HG02981 (cell line): ENCODE measurements around the gene SEZ6L2.

ENCODE experiments used
- ATAC-seq: cut with Tn5 transposase; IDR thresholded peaks from one replicate; pipeline ENCODE4 v1.9.1; 2021; ENCODE audit warnings: mild to moderate bottlenecking, moderate library complexity; ENCODE audit not compliant: unreplicated experiment

The SEZ6L2 gene

GRCh38 chr16:29830774-29831173 is 68.6 kb downstream of the SEZ6L2 start:
- ATAC-seq = no peak

- ATAC-seq = no peak
These were observed 73.0 kb downstream of the SEZ6L2 start for GRCh38 chr16:29826342-29826695.

- ATAC-seq = no peak
These were observed 74.0 kb downstream of the SEZ6L2 start for GRCh38 chr16:29825145-29826044.

- no peak for ATAC-seq
These were observed 74.7 kb downstream of the SEZ6L2 start for GRCh38 chr16:29824589-29825144.

GRCh38 chr16:29821643-29822115 is 77.7 kb downstream of the SEZ6L2 start:
- ATAC-seq = no peak
